GM21723 (cell line): ENCODE data around the gene GBP2.
A peak's percentile ranks its signal among the peaks of the same experiment; 100 is the strongest.
"Not testable (repeated sequence)": the region's sequence is repeated elsewhere in the genome, so short reads cannot be mapped to it uniquely, and the experiment has no call there.

Experiments used
- ATAC-seq: cut with Tn5 transposase; IDR thresholded peaks from one replicate; pipeline ENCODE4 v1.9.1; 2021; ENCODE audit warnings: mild to moderate bottlenecking, moderate library complexity; ENCODE audit not compliant: unreplicated experiment

The GBP2 gene

GRCh38 chr1:89126602-89127565 lies 970 bp upstream of the GBP2 start:
- not testable (repeated sequence) for ATAC-seq

GRCh38 chr1:89125240-89125912 lies 538 bp downstream of the GBP2 start:
- peak; percentile 42 for ATAC-seq

GRCh38 chr1:89121641-89122040 lies 4.3 kb downstream of the GBP2 start:
- ATAC-seq: no peak

- no peak for ATAC-seq
Observed at GRCh38 chr1:89114662-89115061, 11.3 kb downstream of the GBP2 start.

GRCh38 chr1:89112871-89113613 lies 12.9 kb downstream of the GBP2 start:
- ATAC-seq: no peak

GRCh38 chr1:89104687-89105086 lies 21.2 kb downstream of the GBP2 start:
- no peak for ATAC-seq

GRCh38 chr1:89104147-89104546 lies 21.8 kb downstream of the GBP2 start:
- no peak for ATAC-seq

- no peak for ATAC-seq
Observed at GRCh38 chr1:89102021-89102420, 23.9 kb downstream of the GBP2 start.

- no peak for ATAC-seq
Observed at GRCh38 chr1:89100412-89100811, 25.5 kb downstream of the GBP2 start.

GRCh38 chr1:89098857-89099256 lies 27.1 kb downstream of the GBP2 start:
- no peak for ATAC-seq

- ATAC-seq: no peak
Observed at GRCh38 chr1:89095737-89096136, 30.2 kb downstream of the GBP2 start.

GRCh38 chr1:89089962-89090361 lies 36.0 kb downstream of the GBP2 start:
- ATAC-seq: no peak

- no peak for ATAC-seq
Observed at GRCh38 chr1:89088572-89088971, 37.3 kb downstream of the GBP2 start.

GRCh38 chr1:89087241-89087640 lies 38.7 kb downstream of the GBP2 start:
- ATAC-seq: no peak

GRCh38 chr1:89085781-89086180 lies 40.1 kb downstream of the GBP2 start:
- ATAC-seq: peak; percentile 66

- no peak for ATAC-seq
Observed at GRCh38 chr1:89081005-89081404, 44.9 kb downstream of the GBP2 start.

GRCh38 chr1:89080068-89080467 lies 45.8 kb downstream of the GBP2 start:
- not testable (repeated sequence) for ATAC-seq

- ATAC-seq: not testable (repeated sequence)
Observed at GRCh38 chr1:89072466-89073065, 53.3 kb downstream of the GBP2 start.

GRCh38 chr1:89070509-89070908 lies 55.4 kb downstream of the GBP2 start:
- ATAC-seq: no peak

- ATAC-seq: no peak
Observed at GRCh38 chr1:89069951-89070350, 56.0 kb downstream of the GBP2 start.

- ATAC-seq: no peak
Observed at GRCh38 chr1:89068291-89068690, 57.6 kb downstream of the GBP2 start.
